Right lobe of liver (tissue), 4 donors: Measurements from ENCODE around the gene MCM8.

Source experiments
- POLR2A ChIP-seq: fragments of 450-650 bp; IDR thresholded peaks from one replicate; pipeline ENCODE4 v1.6.1; 2017; ENCODE audit warnings: antibody characterized with exemption, mild to moderate bottlenecking
- TF ChIP-seq, protein P1 (sequence below), 4 donors: fragments of 200-600 bp in 3 of 4; fragments of 450-650 bp in 1 of 4; IDR thresholded peaks; one replicate each; pipeline versions ENCODE4 v1.5.1 to v1.8.0; 2016 to 2022; ENCODE audit warnings: antibody characterized with exemption in 4 of 4, mild to moderate bottlenecking in 2 of 4
- donor health status: DM: no; HTN: no; CAD: no.
- donor health status: DM: no; HTN: no; CAD: no.
- donor health status: DM: no; HTN: yes; CAD: no.

DNA sequence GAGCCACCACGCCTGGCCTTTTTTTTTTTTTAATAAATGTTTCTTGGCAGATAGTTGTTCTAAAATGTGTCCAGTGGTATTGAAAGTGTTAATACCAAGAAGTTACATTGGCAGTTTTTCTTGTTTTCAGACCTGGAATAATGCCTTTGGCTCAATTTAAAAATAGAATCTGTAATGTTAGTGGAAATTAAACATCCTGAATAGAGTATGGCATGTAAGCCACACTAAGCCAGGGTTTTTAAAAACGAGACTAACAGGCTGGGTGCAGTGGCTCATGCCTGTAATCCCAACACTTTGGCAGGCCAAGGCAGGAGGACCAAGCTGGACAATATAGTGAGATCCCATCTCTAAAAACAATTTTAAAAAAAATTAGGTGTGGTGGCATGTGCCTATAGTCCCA, 25.3 kb downstream of the MCM8 start:
- no peak for TF ChIP-seq POLR2A
- TF ChIP-seq, protein P1, sequence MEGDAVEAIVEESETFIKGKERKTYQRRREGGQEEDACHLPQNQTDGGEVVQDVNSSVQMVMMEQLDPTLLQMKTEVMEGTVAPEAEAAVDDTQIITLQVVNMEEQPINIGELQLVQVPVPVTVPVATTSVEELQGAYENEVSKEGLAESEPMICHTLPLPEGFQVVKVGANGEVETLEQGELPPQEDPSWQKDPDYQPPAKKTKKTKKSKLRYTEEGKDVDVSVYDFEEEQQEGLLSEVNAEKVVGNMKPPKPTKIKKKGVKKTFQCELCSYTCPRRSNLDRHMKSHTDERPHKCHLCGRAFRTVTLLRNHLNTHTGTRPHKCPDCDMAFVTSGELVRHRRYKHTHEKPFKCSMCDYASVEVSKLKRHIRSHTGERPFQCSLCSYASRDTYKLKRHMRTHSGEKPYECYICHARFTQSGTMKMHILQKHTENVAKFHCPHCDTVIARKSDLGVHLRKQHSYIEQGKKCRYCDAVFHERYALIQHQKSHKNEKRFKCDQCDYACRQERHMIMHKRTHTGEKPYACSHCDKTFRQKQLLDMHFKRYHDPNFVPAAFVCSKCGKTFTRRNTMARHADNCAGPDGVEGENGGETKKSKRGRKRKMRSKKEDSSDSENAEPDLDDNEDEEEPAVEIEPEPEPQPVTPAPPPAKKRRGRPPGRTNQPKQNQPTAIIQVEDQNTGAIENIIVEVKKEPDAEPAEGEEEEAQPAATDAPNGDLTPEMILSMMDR (IDR thresholded peaks at IDR 0.05): no peak
